Tibial artery (tissue), 4 donors: ENCODE data around the gene RAPGEF4.

Experiments
- DNase-seq, 2 donors: peaks; one replicate each; pipeline ENCODE4 v3.0.0-alpha.2; 2019
- H3K27ac ChIP-seq, 2 donors: fragments of 200-600 bp; sonication (generic) in 1 of 2; 1 replicate in 1 of 2; 2 replicates in 1 of 2; pipeline ENCODE4 v1.5.1; 2018 to 2019; ENCODE audit warnings: mild to moderate bottlenecking in 1 of 2
- H3K27me3 ChIP-seq, 2 donors: fragments of 200-600 bp; sonication (generic) in 1 of 2; one replicate each; pipeline versions ENCODE4 v1.5.1 to v1.6.0; 2016 to 2019
- H3K36me3 ChIP-seq, 3 donors: fragments of 200-600 bp; sonication (generic) in 2 of 3; one replicate each; pipeline ENCODE4 v1.5.1; 2016 to 2019; ENCODE audit warnings: mild to moderate bottlenecking in 2 of 3
- H3K4me1 ChIP-seq, 4 donors: fragments of 200-600 bp; sonication (generic) in 2 of 4; 1 replicate in 3 of 4; 2 replicates in 1 of 4; pipeline ENCODE4 v1.5.1; 2016 to 2019
- H3K4me3 ChIP-seq, 2 donors: fragments of 200-600 bp; sonication (generic) in 1 of 2; 1 replicate in 1 of 2; 2 replicates in 1 of 2; pipeline ENCODE4 v1.5.1; 2018 to 2019; ENCODE audit warnings: mild to moderate bottlenecking in 2 of 2
- H3K9me3 ChIP-seq, 3 donors: fragments of 200-600 bp; sonication (generic) in 1 of 3; one replicate each; pipeline ENCODE4 v1.5.1; 2016 to 2019
- CTCF ChIP-seq, 2 experiments: fragments of 200-600 bp in 1 of 2; fragments of 450-650 bp in 1 of 2; IDR thresholded peaks; one replicate each; pipeline ENCODE4 v1.5.1; 2017 to 2019; ENCODE audit warnings: antibody characterized with exemption in 2 of 2, mild to moderate bottlenecking in 1 of 2, moderate library complexity in 1 of 2
- intact Hi-C: fragments of 100-400 bp; cut with DNase I; formaldehyde crosslinking; loops from one replicate; pipeline ENCODE4 v1.15.0; 2023; ENCODE audit warnings: low total_unique reads

The RAPGEF4 gene

GRCh38 chr2:172819943-172820342 is 84.3 kb downstream of the RAPGEF4 start:
- Histone ChIP-seq H3K4me3 (no peak overlapping the region), H3K27ac (no peak overlapping the region), H3K9me3 (no peaks in the 10 kb centered on the region), H3K4me1 (peaks cover 0 to 7% (median 4%) of the 10 kb centered on the region in 4 donors), H3K36me3 (no peaks in the 10 kb centered on the region), H3K27me3 (no peaks in the 10 kb centered on the region)
- DNase-seq = no peak
- intact Hi-C loops = no loop called here
- no peak for TF ChIP-seq CTCF (IDR thresholded peaks at IDR 0.05)

GRCh38 chr2:172821370-172822338 is 86.0 kb downstream of the RAPGEF4 start:
- DNase-seq = no peak
- H3K9me3 ChIP-seq = no peaks in the 10 kb centered on the region
- H3K4me3 ChIP-seq = no peak overlapping the region
- no peak for TF ChIP-seq CTCF (IDR thresholded peaks at IDR 0.05)
- no peaks in the 10 kb centered on the region for H3K27me3 ChIP-seq
- H3K36me3 ChIP-seq = no peaks in the 10 kb centered on the region
- intact Hi-C loops = no loop called here
- H3K4me1 ChIP-seq = peaks cover 0 to 7% (median 4%) of the 10 kb centered on the region in 4 donors
- no peak overlapping the region for H3K27ac ChIP-seq

GRCh38 chr2:172822585-172822984 is 86.9 kb downstream of the RAPGEF4 start:
- intact Hi-C loops = no loop called here
- H3K27ac ChIP-seq = no peak overlapping the region
- no peaks in the 10 kb centered on the region for H3K27me3 ChIP-seq
- peaks cover 0 to 7% (median 4%) of the 10 kb centered on the region in 4 donors for H3K4me1 ChIP-seq
- no peaks in the 10 kb centered on the region for H3K36me3 ChIP-seq
- DNase-seq = no peak
- no peaks in the 10 kb centered on the region for H3K9me3 ChIP-seq
- H3K4me3 ChIP-seq = no peak overlapping the region
- TF ChIP-seq CTCF (IDR thresholded peaks at IDR 0.05) = no peak

GRCh38 chr2:172823261-172823850 is 87.7 kb downstream of the RAPGEF4 start:
- intact Hi-C loops = no loop called here
- Histone ChIP-seq H3K4me1 (peaks cover 0 to 7% (median 4%) of the 10 kb centered on the region in 4 donors), H3K27ac (no peak overlapping the region), H3K36me3 (no peaks in the 10 kb centered on the region), H3K4me3 (no peak overlapping the region), H3K27me3 (no peaks in the 10 kb centered on the region), H3K9me3 (no peaks in the 10 kb centered on the region)
- no peak for TF ChIP-seq CTCF (IDR thresholded peaks at IDR 0.05)
- DNase-seq = no peak

- no peak for DNase-seq
- Histone ChIP-seq H3K36me3 (no peaks in the 10 kb centered on the region), H3K9me3 (no peaks in the 10 kb centered on the region), H3K4me1 (no peaks in the 10 kb centered on the region), H3K27me3 (no peaks in the 10 kb centered on the region), H3K4me3 (no peak overlapping the region), H3K27ac (no peak overlapping the region)
- no peak for TF ChIP-seq CTCF (IDR thresholded peaks at IDR 0.05)
- intact Hi-C loops = no loop called here
Measured at GRCh38 chr2:172826522-172826921, 90.9 kb downstream of the RAPGEF4 start.
